Prostate gland (tissue), 2 donors: Measurements from ENCODE around the gene PAPPA2.

Experiments
- POLR2AphosphoS5 ChIP-seq: sonication (generic); formaldehyde crosslinking; IDR thresholded peaks from one replicate; pipeline ENCODE4 v1.6.1; 2017; ENCODE audit warnings: antibody characterized with exemption
- TF ChIP-seq, protein P1 (sequence below), 4 experiments: fragments of 200-600 bp in 2 of 4; fragments of 450-650 bp in 2 of 4; sonication (generic) in 2 of 4; IDR thresholded peaks; 1 replicate in 3 of 4; 2 replicates in 1 of 4; pipeline ENCODE4 v1.5.1; 2016 to 2019; ENCODE audit warnings: antibody characterized with exemption in 4 of 4, mild to moderate bottlenecking in 2 of 4, moderate library complexity in 2 of 4

DNA sequence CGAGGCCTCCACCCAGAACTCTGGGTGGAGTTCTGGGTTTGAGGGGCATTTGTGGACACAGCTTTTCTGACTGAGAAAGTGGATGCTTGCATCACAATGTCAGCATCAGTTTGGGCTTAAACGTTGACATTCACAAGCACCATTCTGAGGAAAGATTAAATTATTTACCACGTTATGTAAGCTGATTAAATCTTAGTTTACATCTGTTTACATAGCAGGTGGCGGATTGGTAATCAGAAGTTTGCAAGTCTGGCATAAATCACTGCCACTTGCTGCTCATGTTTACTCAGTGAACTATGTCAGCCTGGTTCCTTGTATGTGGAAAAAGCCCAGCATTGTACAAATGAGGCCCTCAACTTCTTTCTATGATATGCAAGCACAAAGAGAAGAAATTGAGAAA is 310.1 kb downstream of the PAPPA2 start:
- TF ChIP-seq, protein P1, sequence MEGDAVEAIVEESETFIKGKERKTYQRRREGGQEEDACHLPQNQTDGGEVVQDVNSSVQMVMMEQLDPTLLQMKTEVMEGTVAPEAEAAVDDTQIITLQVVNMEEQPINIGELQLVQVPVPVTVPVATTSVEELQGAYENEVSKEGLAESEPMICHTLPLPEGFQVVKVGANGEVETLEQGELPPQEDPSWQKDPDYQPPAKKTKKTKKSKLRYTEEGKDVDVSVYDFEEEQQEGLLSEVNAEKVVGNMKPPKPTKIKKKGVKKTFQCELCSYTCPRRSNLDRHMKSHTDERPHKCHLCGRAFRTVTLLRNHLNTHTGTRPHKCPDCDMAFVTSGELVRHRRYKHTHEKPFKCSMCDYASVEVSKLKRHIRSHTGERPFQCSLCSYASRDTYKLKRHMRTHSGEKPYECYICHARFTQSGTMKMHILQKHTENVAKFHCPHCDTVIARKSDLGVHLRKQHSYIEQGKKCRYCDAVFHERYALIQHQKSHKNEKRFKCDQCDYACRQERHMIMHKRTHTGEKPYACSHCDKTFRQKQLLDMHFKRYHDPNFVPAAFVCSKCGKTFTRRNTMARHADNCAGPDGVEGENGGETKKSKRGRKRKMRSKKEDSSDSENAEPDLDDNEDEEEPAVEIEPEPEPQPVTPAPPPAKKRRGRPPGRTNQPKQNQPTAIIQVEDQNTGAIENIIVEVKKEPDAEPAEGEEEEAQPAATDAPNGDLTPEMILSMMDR (IDR thresholded peaks at IDR 0.05) = no peak
- TF ChIP-seq POLR2AphosphoS5 = no peak
